Measurements from ENCODE around the gene CCDC107.

DNA sequence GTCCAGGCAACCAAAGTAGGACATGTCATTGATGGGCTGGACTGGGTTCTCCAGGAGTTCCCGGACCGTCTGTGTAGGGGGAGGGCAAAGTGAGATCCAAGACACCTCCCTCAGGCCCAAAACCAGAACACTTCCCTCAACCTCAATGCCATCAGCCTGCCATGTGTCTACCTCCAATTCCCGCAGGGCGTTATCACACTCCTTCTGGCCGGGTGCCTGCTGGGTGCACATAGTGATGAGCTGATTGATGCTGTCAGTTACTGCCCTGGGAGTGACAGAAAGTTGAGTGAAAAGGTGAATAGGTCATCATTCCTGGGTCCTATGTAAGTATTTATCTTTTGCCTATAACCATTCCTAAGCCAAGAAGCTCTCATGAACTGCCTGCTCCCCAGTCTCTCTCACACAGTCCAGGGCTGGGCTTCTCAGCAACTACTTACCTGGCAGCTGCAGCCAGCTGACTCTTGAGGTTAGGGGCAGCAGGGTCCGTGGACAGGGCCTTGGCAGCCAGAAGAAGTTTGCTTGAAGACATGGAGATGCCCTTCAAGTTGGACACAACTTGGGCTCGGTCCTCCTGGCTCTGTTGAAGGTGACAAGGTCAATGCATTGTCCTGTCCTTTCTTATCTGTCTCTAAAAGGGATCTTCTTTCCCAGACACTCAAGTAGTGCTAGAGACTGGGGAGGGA lies 52.9 kb downstream of the CCDC107 start:
- TF ChIP-seq, protein P1, sequence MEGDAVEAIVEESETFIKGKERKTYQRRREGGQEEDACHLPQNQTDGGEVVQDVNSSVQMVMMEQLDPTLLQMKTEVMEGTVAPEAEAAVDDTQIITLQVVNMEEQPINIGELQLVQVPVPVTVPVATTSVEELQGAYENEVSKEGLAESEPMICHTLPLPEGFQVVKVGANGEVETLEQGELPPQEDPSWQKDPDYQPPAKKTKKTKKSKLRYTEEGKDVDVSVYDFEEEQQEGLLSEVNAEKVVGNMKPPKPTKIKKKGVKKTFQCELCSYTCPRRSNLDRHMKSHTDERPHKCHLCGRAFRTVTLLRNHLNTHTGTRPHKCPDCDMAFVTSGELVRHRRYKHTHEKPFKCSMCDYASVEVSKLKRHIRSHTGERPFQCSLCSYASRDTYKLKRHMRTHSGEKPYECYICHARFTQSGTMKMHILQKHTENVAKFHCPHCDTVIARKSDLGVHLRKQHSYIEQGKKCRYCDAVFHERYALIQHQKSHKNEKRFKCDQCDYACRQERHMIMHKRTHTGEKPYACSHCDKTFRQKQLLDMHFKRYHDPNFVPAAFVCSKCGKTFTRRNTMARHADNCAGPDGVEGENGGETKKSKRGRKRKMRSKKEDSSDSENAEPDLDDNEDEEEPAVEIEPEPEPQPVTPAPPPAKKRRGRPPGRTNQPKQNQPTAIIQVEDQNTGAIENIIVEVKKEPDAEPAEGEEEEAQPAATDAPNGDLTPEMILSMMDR (tag by site-specific recombination; IDR thresholded peaks at IDR 0.05): no peak
- TF ChIP-seq ZNF155 (tag by site-specific recombination; IDR thresholded peaks at IDR 0.05) (no peak), TRIM28 (IDR thresholded peaks at IDR 0.05; ENCODE audit: borderline replicate concordance, low read length) (no peak), ZNF311 (tag by site-specific recombination; IDR thresholded peaks at IDR 0.05; ENCODE audit: borderline replicate concordance) (no peak), ZNF629 (tag by site-specific recombination; IDR thresholded peaks at IDR 0.05) (no peak), ZNF121 (tag by site-specific recombination; IDR thresholded peaks at IDR 0.05) (no peak), ZNF521 (tag by site-specific recombination; IDR thresholded peaks at IDR 0.05) (no peak), ZNF664 (tag by site-specific recombination; IDR thresholded peaks at IDR 0.05) (no peak), SP2 (tag by site-specific recombination; IDR thresholded peaks at IDR 0.05) (no peak), ZNF610 (tag by site-specific recombination; IDR thresholded peaks at IDR 0.05; ENCODE audit: borderline replicate concordance) (no peak), BCL11A (tag by site-specific recombination; IDR thresholded peaks at IDR 0.05; ENCODE audit: low read depth) (no peak), ZNF24 (tag by site-specific recombination; IDR thresholded peaks at IDR 0.05) (no peak), ZNF114 (tag by site-specific recombination; IDR thresholded peaks at IDR 0.05) (no peak), ZXDB (tag by site-specific recombination; IDR thresholded peaks at IDR 0.05) (no peak)

Measured in HEK293 (cell line).